GM12873 (cell line): ENCODE measurements around the gene EPC2.

Experiments used
- TF ChIP-seq, protein P1 (sequence below): IDR thresholded peaks from 2 replicates; pipeline ENCODE4 v1.5.1; 2012; ENCODE audit warnings: low read depth, mild to moderate bottlenecking, moderate library complexity, low read length, control low read depth; ENCODE audit not compliant: insufficient read depth; ENCODE audit errors: missing control alignments

The EPC2 gene

DNA sequence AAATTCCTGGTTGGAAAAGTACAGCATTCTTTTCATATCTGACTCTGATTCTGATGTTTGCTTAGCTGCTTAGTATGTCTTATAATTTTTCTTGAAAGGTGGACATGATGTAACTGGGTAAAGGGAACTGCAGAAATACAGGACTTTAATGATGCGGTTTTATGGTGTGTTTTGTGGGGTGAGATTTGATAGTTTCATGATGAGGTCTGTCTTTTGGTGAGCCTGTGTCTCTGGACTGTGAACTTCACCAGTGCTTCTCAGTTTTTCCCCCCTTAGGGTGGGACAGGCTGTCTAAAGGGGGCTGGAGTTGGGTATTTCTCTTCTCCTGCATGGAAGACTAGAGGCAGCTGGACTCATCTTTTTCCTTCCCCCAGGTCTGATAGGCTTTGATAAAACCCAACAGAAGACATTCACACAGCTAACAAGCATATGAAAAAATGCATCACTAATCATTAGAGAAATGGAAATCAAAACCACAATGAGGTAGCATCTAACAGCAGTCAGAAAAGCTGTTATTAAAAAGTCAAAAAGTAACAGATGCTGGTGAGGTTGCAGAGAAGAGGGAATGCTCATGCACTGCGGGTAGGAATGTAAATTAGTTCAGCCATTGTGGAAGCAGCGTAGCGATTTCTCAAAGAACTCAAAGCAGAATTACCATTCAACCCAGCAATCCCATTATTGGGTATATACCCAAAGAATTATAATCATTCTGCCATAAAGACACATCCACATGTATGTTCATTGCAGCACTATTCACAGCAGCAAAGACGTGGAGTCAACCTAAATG, 77.6 kb downstream of the EPC2 start:
- TF ChIP-seq, protein P1, sequence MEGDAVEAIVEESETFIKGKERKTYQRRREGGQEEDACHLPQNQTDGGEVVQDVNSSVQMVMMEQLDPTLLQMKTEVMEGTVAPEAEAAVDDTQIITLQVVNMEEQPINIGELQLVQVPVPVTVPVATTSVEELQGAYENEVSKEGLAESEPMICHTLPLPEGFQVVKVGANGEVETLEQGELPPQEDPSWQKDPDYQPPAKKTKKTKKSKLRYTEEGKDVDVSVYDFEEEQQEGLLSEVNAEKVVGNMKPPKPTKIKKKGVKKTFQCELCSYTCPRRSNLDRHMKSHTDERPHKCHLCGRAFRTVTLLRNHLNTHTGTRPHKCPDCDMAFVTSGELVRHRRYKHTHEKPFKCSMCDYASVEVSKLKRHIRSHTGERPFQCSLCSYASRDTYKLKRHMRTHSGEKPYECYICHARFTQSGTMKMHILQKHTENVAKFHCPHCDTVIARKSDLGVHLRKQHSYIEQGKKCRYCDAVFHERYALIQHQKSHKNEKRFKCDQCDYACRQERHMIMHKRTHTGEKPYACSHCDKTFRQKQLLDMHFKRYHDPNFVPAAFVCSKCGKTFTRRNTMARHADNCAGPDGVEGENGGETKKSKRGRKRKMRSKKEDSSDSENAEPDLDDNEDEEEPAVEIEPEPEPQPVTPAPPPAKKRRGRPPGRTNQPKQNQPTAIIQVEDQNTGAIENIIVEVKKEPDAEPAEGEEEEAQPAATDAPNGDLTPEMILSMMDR, result no peak

DNA sequence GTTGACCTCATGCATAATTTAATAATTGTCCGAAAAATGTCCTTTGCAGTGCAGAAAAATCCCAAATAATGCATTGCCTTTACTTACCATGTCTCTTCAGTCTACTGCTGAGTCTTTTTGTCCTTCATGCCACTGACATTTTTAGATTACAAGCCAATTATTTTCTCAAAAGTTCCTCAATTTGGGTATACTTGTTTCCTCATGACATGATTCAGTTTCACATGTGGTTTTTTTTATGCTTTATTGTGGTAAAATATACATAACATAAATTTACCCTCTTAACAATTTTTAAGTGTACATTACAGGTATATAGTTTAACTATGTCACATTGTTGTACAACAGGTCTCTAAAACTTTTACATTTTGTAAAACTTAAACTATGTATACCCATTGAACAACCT, 81.0 kb downstream of the EPC2 start:
- TF ChIP-seq, protein P1, result no peak

DNA sequence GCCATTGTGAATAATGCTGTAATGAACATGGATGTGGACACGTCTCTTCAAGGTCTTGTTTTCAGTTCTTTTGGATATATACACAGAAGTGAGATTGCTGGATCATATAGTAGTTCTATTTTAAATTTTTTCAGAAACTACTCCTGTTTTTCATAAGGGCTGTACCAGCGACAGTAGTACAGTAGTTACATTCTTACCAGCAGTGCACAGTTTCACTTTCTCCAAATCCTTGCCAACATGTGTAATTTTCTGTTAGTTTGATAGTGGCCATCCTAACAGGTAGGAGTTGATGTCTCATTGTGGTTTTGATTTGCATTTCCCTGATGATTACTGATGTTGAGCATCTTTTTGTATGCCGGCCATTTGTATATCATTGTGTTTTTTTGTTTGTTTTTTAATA, 81.7 kb downstream of the EPC2 start:
- TF ChIP-seq, protein P1, result no peak

DNA sequence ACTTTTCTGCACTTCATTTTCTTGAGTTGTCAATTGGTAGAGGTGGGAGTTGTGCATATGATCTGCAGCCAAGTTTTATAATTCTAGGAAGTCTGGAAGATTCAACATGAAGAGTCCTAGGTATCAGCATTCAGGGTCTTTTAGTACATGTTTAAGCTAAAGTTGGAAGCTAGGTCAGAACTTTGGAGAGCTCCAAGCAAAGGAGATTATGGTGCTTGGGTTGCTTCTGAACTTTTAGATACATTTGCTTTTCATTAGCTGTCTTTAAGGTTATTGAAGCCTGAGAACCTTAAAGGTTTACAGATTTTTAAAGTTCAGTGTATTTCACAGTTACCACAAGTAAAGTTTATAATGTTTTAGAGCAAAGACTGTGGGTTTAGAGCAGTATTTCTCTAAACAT, 85.5 kb downstream of the EPC2 start:
- TF ChIP-seq, protein P1, result no peak

DNA sequence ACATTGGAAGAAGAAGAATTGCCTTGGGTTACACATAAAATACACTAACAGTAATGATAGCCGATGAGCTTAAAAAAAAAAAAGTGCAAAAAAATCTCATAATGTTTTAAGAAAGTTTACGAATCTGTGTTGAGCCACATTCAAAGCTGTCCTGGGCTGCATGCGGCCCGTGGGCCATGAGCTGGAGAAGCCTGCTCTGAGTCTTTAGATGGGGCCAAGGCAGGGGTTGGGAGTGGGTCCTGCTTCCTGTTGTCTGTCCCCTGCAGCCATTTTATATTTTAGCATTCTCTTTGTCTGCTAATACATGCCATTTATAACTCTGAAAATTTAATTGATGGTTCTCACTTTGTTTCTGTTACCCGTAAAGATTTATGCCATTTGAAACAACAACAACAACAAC, 93.2 kb downstream of the EPC2 start:
- TF ChIP-seq, protein P1, result no peak

DNA sequence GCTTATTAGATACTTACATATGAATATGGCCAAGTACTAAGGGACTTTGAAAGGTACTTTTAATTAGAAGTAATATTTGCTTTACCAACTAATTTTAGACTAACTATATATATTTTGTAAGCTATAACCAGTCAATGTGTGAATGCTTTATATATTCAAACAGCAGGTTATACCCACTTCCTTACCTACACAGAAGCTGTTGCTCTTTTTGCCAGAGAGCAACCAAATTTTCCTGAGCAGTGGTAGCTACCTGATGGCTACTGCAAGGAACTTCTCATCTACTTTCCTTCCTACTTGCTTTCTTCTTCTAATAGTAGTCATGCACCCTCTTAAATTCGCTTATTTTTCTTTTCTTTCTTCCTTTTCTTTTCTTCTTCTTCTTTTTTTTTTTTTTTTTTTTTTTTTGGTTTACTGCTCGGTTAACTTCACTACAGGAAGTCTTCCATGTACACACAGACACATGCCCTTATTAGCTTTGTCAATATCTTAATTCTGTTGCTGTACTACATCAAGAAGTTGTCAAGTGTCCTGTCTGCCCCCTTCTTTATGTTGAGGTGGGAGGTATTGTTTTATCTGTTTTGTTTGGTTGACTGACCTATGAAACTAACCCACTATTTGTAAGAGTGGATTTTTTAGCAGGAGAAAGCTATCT, 95.0 kb downstream of the EPC2 start:
- TF ChIP-seq, protein P1, result no peak

DNA sequence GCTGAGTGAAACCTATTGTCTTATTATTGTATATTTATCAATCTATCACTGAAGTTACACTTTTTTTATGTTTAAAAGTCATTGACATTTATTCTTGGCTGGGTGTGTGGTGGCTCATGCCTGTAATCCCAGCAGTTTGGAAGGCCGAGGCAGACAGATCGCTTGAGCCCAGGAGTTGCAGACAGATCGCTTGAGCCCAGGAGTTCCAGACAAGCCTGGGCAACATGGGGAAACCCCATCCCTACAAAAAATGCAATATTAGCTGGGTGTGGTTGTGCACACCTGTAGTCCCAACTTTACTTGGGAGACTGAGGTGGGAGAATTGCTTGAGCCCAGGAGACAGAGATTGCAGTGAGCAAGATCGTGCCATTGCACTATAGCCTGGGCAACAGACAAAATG, 97.8 kb downstream of the EPC2 start:
- TF ChIP-seq, protein P1, result no peak
